HG03457 (cell line): ENCODE results near the gene ST6GALNAC4.

Source experiments
- ATAC-seq: cut with Tn5 transposase; IDR thresholded peaks from one replicate; pipeline ENCODE4 v1.9.1; 2021; ENCODE audit warnings: moderate number of reproducible peaks; ENCODE audit not compliant: unreplicated experiment

ST6GALNAC4 gene

DNA sequence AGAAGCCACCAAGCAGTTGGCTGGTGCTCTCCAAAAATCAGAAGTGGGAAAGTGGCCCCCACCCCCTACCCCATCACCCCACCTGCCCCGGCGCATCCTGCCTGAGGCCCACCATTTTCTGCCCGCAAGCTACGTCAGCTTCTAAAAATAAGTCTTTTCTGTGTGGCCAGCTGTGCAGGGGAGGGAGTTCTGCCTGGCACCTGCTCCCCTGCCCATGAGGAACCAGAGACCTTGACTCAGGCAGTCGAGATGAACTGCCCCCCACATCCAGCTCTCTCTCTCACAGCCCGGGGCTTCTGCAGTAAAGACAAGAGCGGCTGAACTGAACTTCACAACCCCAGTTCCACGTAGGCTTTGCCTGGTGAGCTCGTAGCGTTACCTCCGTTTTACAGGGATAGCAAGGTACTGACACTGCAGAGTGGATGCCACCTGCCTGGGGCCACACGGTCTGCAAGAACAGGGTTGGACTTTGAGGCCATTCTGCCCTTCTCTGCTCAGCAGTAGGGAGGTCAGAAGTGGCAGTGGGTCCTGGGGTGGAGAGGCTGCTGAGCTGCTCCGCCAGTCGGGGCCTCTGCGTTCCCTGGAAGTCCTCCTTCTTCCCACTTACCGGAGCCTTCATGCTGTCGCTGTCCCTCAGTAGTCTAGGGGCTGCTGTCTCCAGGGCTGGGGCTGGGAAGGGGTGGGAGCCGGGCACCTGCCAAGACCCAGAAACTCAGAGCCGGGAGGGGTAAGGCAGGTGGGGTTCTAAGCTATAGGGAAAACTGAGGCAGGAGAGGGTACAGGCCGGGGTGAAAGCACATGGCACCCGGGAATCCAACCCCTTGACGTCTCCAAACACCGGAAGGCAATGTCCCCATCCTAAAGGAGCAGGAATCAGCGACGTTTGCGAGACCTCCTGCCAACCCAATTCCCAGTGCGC is 781 bp downstream of the ST6GALNAC4 start:
- ATAC-seq = no peak

DNA sequence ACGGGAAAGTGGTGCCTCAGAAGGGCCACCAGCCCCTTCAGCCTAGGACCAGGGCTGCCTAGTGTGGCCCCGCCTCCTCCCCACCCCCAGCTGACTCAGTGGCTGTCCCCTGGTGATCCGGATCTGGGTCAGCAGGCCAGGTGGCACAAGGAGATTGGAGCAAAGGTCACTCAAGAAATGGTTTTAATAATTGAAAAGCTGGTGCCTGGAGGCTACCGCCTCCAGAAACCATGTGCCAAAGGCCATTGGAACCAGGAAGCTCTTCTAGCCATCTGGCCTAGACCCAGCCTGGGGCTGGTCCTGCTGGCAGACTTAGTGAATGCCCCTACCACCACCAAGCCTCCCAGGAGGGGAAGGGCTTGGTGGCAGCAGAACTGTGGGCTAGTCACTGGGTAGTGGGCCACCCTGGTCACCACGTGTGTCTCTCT is 1.5 kb downstream of the ST6GALNAC4 start:
- no peak for ATAC-seq

DNA sequence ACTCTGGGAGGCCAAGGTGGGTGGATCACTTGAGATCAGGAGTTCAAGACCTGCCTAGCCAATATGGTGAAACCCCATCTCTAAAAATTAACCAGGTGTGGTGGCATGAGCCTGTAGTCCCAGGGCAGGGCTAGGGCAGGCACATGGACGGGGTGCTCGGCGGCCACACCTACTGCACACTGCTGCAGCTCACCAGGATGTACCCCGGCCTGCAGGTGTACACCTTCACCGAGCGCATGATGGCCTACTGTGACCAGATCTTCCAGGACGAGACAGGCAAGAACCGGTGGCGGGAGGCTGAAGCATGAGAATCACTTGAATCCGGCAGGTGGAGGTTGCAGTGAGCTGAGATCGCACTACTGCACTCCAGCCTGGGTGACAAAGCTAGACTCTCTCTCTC is 3.2 kb downstream of the ST6GALNAC4 start:
- no peak for ATAC-seq

DNA sequence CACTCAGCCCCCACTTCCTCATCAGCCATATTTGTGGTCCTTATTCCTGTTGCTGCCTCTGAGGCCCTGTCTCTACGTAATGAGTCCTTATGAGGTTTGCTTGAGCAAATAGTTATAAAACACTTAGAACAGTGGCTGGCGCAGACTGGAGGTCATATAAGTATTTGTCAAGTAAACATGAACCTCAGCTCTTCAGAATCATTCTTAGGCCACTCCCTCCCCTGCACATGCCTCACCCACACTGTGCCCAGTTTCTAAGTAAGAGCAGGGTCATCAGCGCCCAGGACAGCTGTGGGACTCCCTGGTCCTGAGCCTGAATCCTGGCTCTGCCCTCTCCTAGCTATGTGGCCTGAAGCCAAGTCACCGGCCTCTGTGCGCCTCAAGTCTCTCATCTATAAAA is 4.0 kb downstream of the ST6GALNAC4 start:
- ATAC-seq = no peak

DNA sequence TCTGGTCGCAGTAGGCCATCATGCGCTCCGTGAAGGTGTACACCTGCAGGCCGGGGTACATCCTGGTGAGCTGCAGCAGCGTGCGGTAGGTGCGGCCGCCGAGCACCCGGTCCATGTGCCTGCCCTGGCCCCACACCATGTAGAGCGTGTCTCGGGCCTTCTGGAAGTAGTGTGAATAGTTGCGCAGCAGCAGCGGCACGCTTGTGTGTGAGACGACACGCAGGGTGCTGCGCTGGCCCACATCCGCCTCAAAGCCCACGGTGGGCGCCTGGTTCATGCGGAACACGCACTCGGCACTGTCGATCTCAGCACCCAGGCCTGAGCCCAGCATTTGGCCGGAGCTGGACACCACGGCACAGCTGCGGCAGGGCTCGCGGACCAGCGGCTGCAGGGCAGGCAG is 4.5 kb downstream of the ST6GALNAC4 start:
- no peak for ATAC-seq

DNA sequence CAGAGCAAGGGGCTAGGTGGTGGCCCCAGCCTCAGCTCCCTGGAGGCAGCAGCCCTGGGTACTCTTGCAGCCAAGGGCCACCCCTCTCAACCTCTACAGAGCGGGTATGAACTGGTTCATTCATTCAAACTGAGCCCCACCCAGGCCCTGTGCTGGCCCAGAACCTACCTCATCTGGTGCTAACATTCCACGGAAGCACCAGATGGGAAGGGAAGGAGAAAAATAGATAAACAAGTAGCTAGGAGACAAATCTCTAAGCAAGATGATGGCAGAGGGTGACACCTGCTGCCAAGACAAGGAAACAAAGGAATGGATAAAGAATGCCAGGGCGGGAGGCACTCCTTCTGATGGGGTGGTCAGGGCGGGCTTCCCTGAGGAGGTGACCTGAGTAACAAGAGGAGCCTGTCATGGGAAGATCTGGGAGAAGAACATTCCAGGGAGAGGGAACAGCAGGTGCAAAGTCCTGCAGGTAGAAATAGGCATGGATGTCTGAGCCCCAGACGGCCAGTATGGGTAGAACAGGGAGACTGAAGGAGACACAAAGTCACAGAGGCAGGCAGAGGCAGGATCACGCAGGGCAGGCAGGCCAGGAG is 6.1 kb downstream of the ST6GALNAC4 start:
- ATAC-seq = no peak

DNA sequence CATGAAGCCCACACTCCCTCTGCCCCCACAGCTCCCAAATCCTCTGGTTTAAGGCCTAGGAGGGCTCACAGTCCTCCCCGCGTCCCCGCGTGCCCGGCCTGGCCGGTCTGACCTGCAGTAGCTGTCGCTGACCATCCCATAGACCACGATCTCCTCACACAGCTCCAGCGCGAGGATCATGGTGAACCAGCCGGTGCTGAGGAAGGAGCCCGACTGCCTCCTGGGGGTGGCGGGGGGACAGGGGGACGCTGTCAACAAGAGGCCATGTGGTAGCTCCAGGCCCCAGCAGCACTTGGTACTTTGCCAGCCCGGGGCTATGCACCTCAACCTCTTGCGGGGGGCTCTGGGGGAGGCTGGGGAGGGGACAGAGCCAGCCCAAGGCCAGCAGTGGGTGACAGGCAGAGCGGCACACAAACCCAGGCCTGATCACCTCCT is 7.0 kb downstream of the ST6GALNAC4 start:
- no peak for ATAC-seq

DNA sequence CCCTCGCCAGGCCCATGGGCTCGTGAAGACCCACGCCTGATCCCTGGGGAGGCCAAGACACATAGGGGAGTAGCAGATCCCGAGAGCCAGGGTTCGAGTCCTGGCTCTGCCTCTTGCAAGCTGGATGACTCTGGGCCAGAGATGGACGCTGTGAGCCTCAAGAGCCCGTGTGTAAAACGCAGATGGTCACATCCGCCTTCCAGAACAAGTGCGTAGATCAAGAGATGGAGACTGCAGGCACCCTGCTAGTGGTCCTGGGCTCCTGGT is 8.2 kb downstream of the ST6GALNAC4 start:
- no peak for ATAC-seq

DNA sequence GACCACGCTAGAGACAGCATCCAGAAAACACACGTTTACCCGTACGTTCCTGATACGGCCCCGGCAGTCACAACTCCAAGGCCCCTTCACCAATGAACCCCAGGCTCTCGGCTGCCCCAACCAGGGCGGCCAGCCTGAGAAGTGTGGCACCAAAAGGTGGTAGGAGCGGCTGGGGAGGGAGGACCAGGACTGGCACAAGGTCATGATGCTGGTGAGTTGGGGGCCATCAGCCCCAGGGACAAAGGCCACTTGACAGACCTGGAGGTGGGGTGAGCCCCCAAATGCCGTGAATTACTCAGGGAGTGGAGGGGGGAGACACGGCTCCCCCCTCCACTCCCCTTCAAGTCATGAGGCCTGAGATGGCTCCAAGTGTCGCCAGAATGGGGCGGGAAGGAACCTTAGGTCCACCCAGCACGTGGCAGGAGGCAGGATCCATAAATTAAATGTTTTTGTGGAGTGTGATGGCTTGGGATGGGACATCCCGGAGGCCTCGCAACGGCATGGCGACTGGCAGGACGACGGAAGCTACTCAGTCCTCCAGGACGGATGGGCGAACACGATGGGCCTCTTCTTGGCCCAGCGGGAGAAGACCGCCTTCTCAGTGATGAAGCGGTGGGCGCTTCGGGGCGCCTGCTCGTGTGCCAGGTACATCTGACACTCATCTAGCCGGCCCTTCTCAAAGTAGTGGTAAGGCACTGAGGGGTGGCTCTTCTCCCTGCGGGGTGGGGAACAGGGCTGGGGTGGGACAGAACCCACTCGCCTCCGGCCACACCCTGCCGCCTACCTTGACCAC is 8.8 kb downstream of the ST6GALNAC4 start:
- ATAC-seq = no peak

DNA sequence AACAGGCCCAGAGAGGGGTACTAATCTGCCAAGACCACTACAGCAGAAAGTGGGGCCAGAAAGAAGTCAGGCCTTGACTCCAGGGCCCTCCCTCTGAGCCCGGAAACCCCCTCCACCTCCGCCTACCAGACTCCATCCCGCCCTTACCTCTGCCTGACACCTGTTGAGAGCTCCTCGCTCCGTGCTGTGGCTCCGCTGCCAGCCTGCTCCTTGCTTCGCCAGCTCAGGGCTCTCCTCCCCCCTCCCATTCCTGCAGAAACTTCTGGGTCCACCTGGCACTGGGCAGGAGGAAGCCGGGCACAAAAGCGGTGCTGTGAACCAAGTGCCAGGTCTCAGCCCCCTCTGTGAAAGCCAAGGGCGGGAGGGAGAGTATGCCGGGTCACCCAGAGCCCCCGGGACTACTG is 11.1 kb downstream of the ST6GALNAC4 start:
- ATAC-seq = no peak

DNA sequence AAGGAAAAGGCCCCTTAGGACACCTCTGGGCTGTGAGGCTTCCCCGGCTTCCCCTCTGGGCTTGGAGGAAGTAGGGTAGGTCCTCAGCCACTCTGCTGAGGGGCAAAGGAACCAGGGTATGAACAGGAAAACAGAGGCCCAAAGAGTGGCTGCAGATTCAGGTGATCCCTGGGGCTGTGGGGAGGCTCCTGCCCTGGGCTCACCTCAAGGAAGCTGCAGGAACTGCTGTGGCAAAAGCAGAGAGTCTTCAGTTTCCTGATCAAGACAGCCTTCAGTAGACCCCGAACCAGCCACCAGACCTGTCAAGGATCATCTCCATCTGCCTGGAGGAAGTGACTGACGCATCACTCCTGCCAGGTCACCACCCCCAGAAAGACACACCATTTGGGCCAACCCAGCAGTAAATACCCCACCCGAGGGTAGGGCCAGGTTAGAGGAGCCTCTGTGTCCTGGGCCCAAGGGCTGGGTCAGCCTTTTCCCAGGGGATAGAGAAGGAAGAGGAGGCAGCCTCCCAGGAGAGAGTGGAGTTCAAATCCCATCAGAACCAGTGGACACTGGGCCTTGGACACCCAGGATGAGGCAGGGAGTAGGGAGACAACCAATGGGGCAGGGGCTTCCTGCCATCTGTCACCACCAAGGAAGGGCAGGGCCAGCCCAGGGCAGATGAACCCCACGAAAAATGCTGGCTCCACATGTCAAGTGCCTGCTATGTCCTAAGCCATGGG is 11.7 kb downstream of the ST6GALNAC4 start:
- ATAC-seq = no peak

DNA sequence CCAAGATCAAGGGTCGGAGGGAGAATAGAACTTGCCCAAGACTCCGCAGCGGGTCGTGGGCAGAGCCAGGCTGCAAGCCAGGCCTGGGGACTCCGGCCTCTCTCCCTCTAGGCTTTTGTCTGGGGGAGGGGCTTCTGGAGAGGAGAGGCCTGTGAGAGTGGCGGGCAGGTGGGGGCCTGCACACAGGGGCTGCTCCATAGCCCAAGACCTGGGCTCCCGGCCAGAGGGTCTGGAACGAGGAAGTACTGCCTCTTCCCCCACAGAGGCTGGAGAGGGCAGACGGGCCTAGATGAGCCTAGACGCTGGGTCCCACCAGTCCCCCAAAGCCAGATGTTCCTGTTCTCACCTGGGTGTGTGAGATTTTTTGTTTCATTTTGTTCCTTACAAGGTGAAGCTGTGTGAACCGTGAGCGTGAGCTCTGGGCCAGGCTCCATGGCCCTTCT is 12.3 kb downstream of the ST6GALNAC4 start:
- ATAC-seq = no peak

DNA sequence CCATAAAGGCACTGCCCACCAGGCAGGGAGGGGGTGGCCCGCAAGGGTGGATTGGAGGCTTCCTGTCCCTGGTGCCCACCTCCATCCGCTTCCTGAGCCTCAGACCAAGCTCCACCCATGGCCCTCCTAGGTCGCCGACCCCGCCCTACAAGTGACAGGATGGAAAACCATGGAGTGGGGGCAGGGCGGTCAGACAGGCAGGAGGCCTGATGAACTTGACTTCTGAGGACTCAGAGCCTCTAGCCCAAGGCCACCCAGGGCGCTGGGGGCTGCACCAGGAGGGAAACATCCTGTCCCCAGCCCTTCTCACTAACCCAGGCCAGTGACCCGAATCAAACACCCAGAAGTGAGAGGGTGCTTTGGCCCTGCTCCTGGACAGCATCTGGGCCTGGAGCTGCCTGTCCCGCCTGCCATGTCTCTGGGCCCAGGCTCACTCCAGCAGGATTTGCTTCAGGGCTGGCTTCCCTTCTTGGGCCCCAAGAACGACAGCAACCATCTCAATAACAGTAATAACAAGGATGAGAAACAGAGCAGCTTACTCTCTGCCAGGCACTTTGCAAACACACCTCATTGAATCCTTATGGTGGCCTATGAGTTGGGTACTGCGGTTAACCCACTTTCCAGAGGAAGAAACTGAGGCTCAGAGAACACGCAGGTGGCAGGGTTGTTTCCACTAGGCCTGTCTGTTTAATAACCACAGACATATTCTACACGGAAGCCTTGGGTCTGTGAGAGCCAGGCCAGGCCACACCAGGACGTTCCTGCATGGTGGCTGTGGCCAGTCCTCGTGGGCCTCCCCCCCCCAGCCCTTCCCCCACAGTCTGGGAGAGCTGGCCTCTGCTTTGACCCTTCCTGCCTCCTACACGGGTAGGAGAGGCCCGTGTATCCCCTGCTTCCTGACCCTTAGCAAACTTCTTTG is 13.0 kb downstream of the ST6GALNAC4 start:
- ATAC-seq = no peak

DNA sequence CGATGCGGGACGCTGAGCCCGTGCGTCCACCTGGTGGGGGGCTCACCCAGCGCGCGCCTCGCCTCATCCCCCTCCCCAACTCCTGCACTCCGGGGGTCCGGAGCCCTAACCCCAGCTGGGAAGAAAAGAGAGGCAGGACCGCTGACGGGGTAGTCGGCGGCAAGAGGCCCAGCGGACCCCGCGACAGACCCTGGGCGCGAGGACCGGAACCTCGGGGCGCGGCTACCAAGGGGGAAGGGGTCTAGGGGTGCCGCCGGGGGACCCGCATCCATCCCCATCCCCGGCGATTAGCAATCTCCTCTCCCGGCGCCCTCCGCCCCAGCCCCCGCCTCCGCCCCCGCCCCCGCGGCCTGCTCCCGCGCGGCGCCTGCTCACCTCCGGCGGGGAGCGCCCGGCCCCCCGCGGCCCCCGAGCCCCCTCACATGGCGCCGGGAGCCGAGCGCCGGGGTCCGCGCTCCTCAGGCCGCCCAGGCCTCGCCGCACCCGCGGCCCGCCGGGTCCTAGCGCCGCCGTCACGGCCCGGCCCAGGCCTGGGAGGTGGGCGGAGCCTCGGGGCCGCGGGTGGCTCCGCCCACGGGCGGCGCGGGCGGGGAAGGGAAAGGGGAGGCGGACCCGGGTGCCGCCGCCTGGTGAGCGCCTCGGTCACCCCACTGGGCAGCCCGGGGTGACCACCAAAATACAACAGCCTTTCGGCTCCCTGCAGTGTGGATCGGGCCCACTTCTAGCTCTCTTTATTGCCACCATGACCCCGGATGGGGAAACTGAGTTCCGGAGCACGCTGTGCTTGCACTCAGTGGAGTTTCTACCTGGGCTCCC is 17.5 kb downstream of the ST6GALNAC4 start, which contains the start of gene ST6GALNAC6:
ST6GALNAC6 (minus strand) TSS at position 476 of the 816 bp plus-strand sequence. CDS start 1,622 bp downstream, outside the sequence.
- no peak for ATAC-seq

DNA sequence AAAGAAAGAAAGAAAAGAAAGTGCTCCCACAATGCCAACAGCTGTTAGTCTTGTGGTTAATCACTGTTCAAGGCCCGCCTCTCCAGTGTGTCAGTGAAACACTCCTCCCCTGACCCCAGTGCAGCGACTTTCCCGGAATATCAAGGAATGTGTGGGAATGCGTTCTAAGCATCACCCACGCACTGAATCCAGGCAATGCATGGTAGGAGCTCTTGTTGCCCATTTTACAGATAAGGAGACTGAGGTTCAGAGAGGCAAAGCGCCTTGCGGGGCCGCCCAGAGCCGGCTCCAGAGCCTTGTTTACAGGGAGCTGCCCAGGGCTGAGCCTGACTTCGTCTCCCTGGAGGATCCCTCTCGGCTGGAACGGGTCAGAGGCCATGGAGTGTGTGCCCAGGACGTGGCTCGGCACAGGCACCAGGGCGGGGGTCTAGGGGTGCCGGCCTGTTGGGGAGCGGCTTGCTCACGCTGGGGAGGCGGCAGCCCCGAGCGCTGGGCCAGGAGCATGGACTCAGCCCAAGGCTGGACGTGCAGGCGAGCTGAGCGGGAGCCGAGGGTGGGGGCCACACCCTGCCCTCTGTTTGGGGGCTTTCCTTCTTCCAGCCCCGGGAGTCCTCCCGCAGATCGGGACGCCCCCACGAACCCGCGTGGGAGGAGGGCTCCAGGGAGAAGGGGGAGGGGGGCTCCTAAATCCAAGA is 18.3 kb downstream of the ST6GALNAC4 start:
- ATAC-seq = no peak

DNA sequence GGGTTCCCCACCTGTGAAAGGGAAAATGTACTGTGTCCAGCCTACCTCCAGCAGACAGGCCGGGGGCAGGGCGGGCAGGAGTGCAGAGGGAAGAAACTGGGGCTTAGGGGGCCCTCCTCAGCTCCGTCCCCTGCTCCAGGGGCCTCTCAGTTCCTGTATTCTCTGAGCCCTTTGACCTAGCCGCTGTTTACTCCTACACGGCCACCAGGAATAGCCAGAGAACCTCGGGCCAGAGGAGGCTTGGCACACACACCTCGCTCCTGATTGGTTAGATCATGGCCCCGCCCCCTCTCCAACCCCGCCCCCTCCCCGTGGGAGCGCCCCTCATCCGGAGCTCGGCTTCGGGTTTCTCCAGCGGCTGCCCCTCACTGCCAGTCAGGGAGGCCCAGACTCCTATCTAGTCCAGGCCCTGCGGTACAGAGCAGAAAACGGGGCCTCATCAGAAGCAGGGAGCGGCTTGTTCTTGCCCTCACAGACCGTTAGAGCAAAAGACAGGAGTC is 19.6 kb downstream of the ST6GALNAC4 start:
- ATAC-seq = no peak

DNA sequence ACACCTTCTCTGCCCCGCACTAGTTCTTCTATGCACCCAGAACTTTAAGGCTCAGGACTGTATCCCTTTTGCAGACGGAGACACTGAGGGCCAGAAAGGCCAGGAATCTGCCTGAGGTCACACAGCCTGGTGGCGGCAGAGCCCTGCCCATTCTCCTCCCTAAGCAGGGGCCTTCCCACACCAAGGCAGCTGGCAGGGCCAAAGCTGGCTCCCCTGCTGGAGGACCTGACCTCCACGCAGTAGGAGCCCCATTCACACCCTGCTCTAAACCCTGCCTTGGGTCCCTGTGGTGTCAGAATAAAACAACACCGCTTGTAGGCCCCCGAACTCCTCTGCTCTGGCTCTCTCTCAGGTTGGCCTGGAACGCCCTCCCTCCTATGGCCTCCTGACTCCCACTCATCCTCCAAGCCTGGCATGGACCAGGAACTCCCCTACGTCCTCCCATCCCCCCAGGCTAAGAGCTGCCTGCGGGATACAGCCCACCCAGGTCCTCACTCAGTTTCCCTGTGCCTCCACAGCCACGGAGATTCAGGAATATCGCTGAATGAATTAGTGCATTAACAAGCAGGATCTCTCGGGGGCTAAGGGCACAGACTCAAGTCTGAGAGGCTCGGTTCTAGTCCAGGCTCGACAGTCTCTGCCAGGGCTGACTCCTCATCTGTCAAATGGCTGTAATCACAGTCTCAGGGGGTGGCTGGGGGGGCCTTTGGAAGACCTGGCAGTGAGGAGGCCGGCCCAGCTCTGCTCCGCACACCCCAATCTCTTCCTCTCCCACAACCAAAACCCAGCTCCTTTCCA is 20.2 kb downstream of the ST6GALNAC4 start:
- ATAC-seq = no peak
